A549 (cell line): ENCODE measurements around the gene IRAK3. TPM values are rescaled to one million over a fixed set of nuclear protein-coding genes. Genes with fewer than 3 reads are reported as not detected.

ENCODE experiments used
- ATAC-seq, 2 experiments: fragments of 200-7000 bp in 1 of 2; fragments of >200 bp in 1 of 2; cut with Nextera tagmentation in 1 of 2; cut with Tn5 transposase in 1 of 2; 3 replicates each; pipeline versions ENCODE4 v1.8.0 to v1.9.1; 2018 to 2020; ENCODE audit warnings: mild to moderate bottlenecking in 1 of 2, moderate library complexity in 1 of 2
- CTCF ChIA-PET: fragments of 300-600 bp; sonication (Branson Sonifier 250); formaldehyde crosslinking; extraction: SDS; loops from one replicate; lab custom pipeline; 2021; ENCODE audit warnings: antibody characterized with exemption, inconsistent platforms; lab: Yijun Ruan, JAX
- POLR2A ChIA-PET: fragments of 350-600 bp; formaldehyde crosslinking; extraction: SDS; loops from one replicate; lab custom pipeline; 2021; ENCODE audit warnings: antibody characterized with exemption, inconsistent platforms; lab: Yijun Ruan, JAX
- DNase-seq, 2 experiments: peaks; one replicate each; pipeline versions ENCODE4 v3.0.0 to v3.0.0-alpha.2; 2011 to 2016; ENCODE audit warnings: low read depth in 1 of 2, low spot score in 1 of 2
- FAIRE-seq: peaks from 2 replicates; lab custom pipeline; 2011; peaks lifted over from hg19 to GRCh38; lab: Jason Lieb, UNC
- H3K27ac ChIP-seq, 2 experiments: fragments of >200 bp; sonication (Bioruptor Twin); formaldehyde crosslinking; 3 replicates each; pipeline ENCODE4 v1.5.1; 2016 to 2017
- H3K4me1 ChIP-seq: fragments of >200 bp; sonication (Bioruptor Twin); formaldehyde crosslinking; 3 replicates; pipeline ENCODE4 v1.6.1; 2016
- H3K4me2 ChIP-seq: fragments of >200 bp; sonication (Bioruptor Twin); formaldehyde crosslinking; 3 replicates; pipeline ENCODE4 v1.6.1; 2016
- H3K4me3 ChIP-seq: fragments of >200 bp; sonication (Bioruptor Twin); formaldehyde crosslinking; 3 replicates; pipeline ENCODE4 v1.5.1; 2016
- H3K9me3 ChIP-seq: fragments of >200 bp; sonication (Bioruptor Twin); formaldehyde crosslinking; 3 replicates; pipeline ENCODE4 v1.6.1; 2016
- CBX2 ChIP-seq: fragments of 200-600 bp; sonication (generic); IDR thresholded peaks from 2 replicates; pipeline ENCODE4 v1.6.1; 2016; ENCODE audit warnings: low read depth, mild to moderate bottlenecking, borderline replicate concordance
- CHD2 ChIP-seq: fragments of 150-350 bp; IDR thresholded peaks from 2 replicates; pipeline ENCODE4 v1.6.1; 2014; ENCODE audit warnings: low read length; ENCODE audit not compliant: partially characterized antibody
- CHD4 ChIP-seq: fragments of 200-600 bp; sonication (generic); IDR thresholded peaks from 2 replicates; pipeline ENCODE4 v1.6.1; 2016; ENCODE audit warnings: antibody characterized with exemption, mild to moderate bottlenecking, borderline replicate concordance
- EP300 ChIP-seq, 2 experiments: fragments of >200 bp; sonication (Bioruptor Twin); formaldehyde crosslinking; IDR thresholded peaks; 2 replicates in 1 of 2; 3 replicates in 1 of 2; pipeline ENCODE4 v1.6.1; 2016 to 2017
- GATA3 ChIP-seq: IDR thresholded peaks from 2 replicates; pipeline ENCODE4 v1.6.1; 2012; ENCODE audit warnings: borderline replicate concordance
- HDAC2 ChIP-seq: fragments of 200-600 bp; sonication (generic); IDR thresholded peaks from 2 replicates; pipeline ENCODE4 v1.6.1; 2016
- HES2 ChIP-seq: fragments of >200 bp; sonication (Bioruptor Twin); formaldehyde crosslinking; IDR thresholded peaks from 2 replicates; pipeline ENCODE4 v1.6.1; 2016
- HEYL ChIP-seq: fragments of 250-450 bp; sonication (Bioruptor Pico); IDR thresholded peaks from 2 replicates; pipeline ENCODE4 v1.8.0; 2021; ENCODE audit warnings: mild to moderate bottlenecking, moderate library complexity
- JUN ChIP-seq, 2 experiments: fragments of >200 bp; sonication (Bioruptor Twin); formaldehyde crosslinking; IDR thresholded peaks; 2 replicates in 1 of 2; 3 replicates in 1 of 2; pipeline ENCODE4 v1.6.1; 2016 to 2017
- JUNB ChIP-seq: fragments of >200 bp; sonication (Bioruptor Twin); formaldehyde crosslinking; IDR thresholded peaks from 2 replicates; pipeline ENCODE4 v1.6.1; 2016
- KDM1A ChIP-seq: fragments of 200-600 bp; sonication (generic); IDR thresholded peaks from 2 replicates; pipeline ENCODE4 v1.6.1; 2016; ENCODE audit warnings: low read depth, mild to moderate bottlenecking
- KDM5A ChIP-seq: fragments of 200-600 bp; sonication (generic); IDR thresholded peaks from 2 replicates; pipeline ENCODE4 v1.6.1; 2016; ENCODE audit warnings: antibody characterized with exemption, mild to moderate bottlenecking
- MAFK ChIP-seq: fragments of 450-650 bp; IDR thresholded peaks from 2 replicates; pipeline ENCODE4 v1.6.1; 2014; ENCODE audit not compliant: partially characterized antibody
- MAZ ChIP-seq: fragments of 150-350 bp; IDR thresholded peaks from 2 replicates; pipeline ENCODE4 v1.6.1; 2014; ENCODE audit warnings: antibody characterized with exemption, low read depth, low read length, borderline replicate concordance
- NFE2L2 ChIP-seq: fragments of 150-350 bp; conservative IDR thresholded peaks from 2 replicates; pipeline ENCODE4 v1.6.1; 2014; ENCODE audit warnings: low read length
- NR3C1 ChIP-seq: fragments of >200 bp; sonication (Bioruptor Twin); formaldehyde crosslinking; IDR thresholded peaks from 3 replicates; pipeline ENCODE4 v1.6.1; 2017
- PBX3 ChIP-seq: IDR thresholded peaks from 2 replicates; pipeline ENCODE4 v1.6.1; 2012
- RCOR1 ChIP-seq: fragments of 150-350 bp; IDR thresholded peaks from 2 replicates; pipeline ENCODE4 v1.6.1; 2014; ENCODE audit warnings: antibody characterized with exemption, low read length, low read depth
- RFX5 ChIP-seq: fragments of 450-650 bp; IDR thresholded peaks from 2 replicates; pipeline ENCODE4 v1.7.1; 2014; ENCODE audit warnings: antibody characterized with exemption, mild to moderate bottlenecking, moderate library complexity
- RNF2 ChIP-seq: fragments of 200-600 bp; sonication (generic); IDR thresholded peaks from 2 replicates; pipeline ENCODE4 v1.6.1; 2016; ENCODE audit warnings: low read depth, mild to moderate bottlenecking, antibody characterized with exemption, moderate library complexity, borderline replicate concordance
- SREBF2 ChIP-seq: fragments of 450-650 bp; IDR thresholded peaks from 2 replicates; pipeline ENCODE4 v1.6.1; 2014; ENCODE audit warnings: mild to moderate bottlenecking, moderate library complexity
- TFCP2L1 ChIP-seq: fragments of 250-450 bp; sonication (Bioruptor Pico); IDR thresholded peaks from 2 replicates; pipeline ENCODE4 v1.5.0; 2021; ENCODE audit warnings: mild to moderate bottlenecking
- ZSCAN20 ChIP-seq: fragments of 250-450 bp; sonication (Bioruptor Pico); IDR thresholded peaks from 2 replicates; pipeline ENCODE4 v1.8.0; 2022; ENCODE audit warnings: mild to moderate bottlenecking, moderate library complexity
- WGBS: methylation state at CpG from one replicate; pipeline ENCODE4 v1.1.6; 2017; ENCODE audit errors: missing lambda C conversion rate; 5-methylcytosine and 5-hydroxymethylcytosine counted together
- polyA plus RNA-seq, 4 experiments: library from polyadenylated mRNA; depleted of rRNA in 3 of 4; stranded (reverse); fragments of >200 nt; fragmentation: RNase III in 1 of 4; extraction: RNeasy Plus Mini Kit Qiagen cat#74134 plus additional on column Dnase treatment in 1 of 4; gene quantifications; 2 replicates in 3 of 4; 3 replicates in 1 of 4; pipeline ENCODE4 v1.2.3, GENCODE V29; 2011 to 2017
- TF ChIP-seq, protein P1 (sequence below): fragments of 250-450 bp; sonication (Bioruptor Pico); IDR thresholded peaks from 2 replicates; pipeline ENCODE4 v1.5.0; 2020; ENCODE audit warnings: low read depth, mild to moderate bottlenecking, moderate library complexity
- TF ChIP-seq, protein P2 (sequence below): fragments of >200 bp; sonication (Bioruptor Twin); formaldehyde crosslinking; IDR thresholded peaks from 3 replicates; pipeline ENCODE4 v1.5.1; 2016

IRAK3 gene
- polyA plus RNA-seq, 2 of the 4 experiments (the other 2 are of a cell fraction) = 0.06 to 0.25 TPM

GRCh38 chr12:66197495-66197921, 8.5 kb downstream of the IRAK3 start:
- no peak for FAIRE-seq
- WGBS = 76% methylated on average over 3 of the region's 3 CpGs

GRCh38 chr12:66199141-66199540, 10.1 kb downstream of the IRAK3 start:
- Histone ChIP-seq H3K4me2 (no peak overlapping the region), H3K9me3 (0 out of 3 replicates have a peak, but pooled peaks cover 6% of the 10 kb centered on the region), H3K4me1 (no peaks in the 10 kb centered on the region), H3K27ac (no peak overlapping the region), H3K4me3 (no peak overlapping the region)
- DNase-seq (no peak), FAIRE-seq (no peak), ATAC-seq (no peak)
- ChIA-PET CTCF (interaction anchor here (0.6 to 1.2 kb wide), 3 partner anchors 9 to 828 kb away, joined by 3 to 4 read pairs (median 3); partner anchors contain the start of gene TMBIM4), POLR2A (interaction anchor here (1.2 kb wide), 1 partner anchor 30 kb away, joined by 3 read pairs; the partner anchor contains the start of gene TMBIM4)
- no peak for TF ChIP-seq RNF2
- no peak for TF ChIP-seq TFCP2L1
- no peak for TF ChIP-seq KDM1A
- WGBS = 23% methylated on average over 3 of the region's 3 CpGs

More at GRCh38 chr12:66197495-66197921, 8.5 kb downstream of the IRAK3 start:
- ATAC-seq = no peak
- H3K4me1 ChIP-seq = no peaks in the 10 kb centered on the region
- CTCF ChIA-PET = interaction anchor here (0.7 to 1.8 kb wide), 2 partner anchors 21 to 1628 kb away, joined by 4 to 6 read pairs; no protein-coding TSS in a partner anchor
- H3K9me3 ChIP-seq = 0 out of 3 replicates have a peak, but pooled peaks cover 6% of the 10 kb centered on the region
- H3K4me2 ChIP-seq = no peak overlapping the region
- no peak overlapping the region for H3K27ac ChIP-seq
- TF ChIP-seq HDAC2 (no peak), MAFK (no peak), HEYL (no peak), CHD4 (no peak), NR3C1 (no peak), SREBF2 (no peak), TFCP2L1 (no peak), GATA3 (no peak), KDM5A (no peak), RFX5 (no peak), CHD2 (no peak)
- TF ChIP-seq, protein P1, sequence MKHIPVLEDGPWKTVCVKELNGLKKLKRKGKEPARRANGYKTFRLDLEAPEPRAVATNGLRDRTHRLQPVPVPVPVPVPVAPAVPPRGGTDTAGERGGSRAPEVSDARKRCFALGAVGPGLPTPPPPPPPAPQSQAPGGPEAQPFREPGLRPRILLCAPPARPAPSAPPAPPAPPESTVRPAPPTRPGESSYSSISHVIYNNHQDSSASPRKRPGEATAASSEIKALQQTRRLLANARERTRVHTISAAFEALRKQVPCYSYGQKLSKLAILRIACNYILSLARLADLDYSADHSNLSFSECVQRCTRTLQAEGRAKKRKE = no peak
- no peak for DNase-seq
- POLR2A ChIA-PET = interaction anchor here (1.0 kb wide), 1 partner anchor 28 kb away, joined by 4 read pairs; the partner anchor contains the start of gene TMBIM4
- no peak overlapping the region for H3K4me3 ChIP-seq

DNA sequence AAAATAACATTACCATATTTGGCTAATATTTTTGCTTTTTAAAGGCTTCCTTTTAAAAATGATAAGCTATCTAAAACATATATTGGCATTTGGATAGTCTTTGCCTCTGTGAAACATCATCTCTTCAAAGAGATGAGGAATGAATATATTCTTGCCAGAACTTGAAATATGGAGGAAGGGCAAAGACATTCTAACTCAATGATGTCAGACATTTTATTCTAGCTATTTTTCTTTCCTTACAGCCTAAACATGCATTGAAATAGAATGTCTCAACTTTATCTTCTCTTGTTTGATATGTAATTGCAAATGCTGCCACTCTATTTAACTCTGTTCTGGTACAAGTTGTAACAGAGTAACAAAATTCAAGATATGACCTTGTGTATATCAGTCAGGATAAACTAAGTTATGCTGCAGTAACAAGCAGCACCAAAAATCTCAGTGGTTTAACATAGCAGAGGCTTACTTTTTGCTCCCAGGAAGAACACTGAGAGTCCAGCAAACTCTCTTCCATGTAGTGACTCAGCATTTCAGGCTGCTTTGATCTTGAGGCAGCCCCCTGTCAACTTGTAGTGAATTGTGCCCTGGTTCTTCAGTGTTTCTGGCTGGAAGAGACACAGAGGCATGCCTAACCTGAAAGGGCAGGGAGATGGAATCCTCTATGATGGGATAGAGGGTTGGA, 11.0 kb downstream of the IRAK3 start:
- CTCF ChIA-PET = interaction anchor here (0.9 to 1.2 kb wide), 2 partner anchors 9 to 31 kb away, joined by 3 to 4 read pairs; partner anchors contain the start of gene TMBIM4
- no peak for DNase-seq

GRCh38 chr12:66203820-66204219, 14.8 kb downstream of the IRAK3 start:
- no peak for TF ChIP-seq HDAC2
- TF ChIP-seq JUNB = no peak
- no peak for TF ChIP-seq EP300 (IDR thresholded peaks at IDR 0.05)
- no peak for TF ChIP-seq KDM5A
- TF ChIP-seq, protein P2, sequence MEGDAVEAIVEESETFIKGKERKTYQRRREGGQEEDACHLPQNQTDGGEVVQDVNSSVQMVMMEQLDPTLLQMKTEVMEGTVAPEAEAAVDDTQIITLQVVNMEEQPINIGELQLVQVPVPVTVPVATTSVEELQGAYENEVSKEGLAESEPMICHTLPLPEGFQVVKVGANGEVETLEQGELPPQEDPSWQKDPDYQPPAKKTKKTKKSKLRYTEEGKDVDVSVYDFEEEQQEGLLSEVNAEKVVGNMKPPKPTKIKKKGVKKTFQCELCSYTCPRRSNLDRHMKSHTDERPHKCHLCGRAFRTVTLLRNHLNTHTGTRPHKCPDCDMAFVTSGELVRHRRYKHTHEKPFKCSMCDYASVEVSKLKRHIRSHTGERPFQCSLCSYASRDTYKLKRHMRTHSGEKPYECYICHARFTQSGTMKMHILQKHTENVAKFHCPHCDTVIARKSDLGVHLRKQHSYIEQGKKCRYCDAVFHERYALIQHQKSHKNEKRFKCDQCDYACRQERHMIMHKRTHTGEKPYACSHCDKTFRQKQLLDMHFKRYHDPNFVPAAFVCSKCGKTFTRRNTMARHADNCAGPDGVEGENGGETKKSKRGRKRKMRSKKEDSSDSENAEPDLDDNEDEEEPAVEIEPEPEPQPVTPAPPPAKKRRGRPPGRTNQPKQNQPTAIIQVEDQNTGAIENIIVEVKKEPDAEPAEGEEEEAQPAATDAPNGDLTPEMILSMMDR = no peak
- no peak for TF ChIP-seq RCOR1
- no peak for TF ChIP-seq MAZ
- TF ChIP-seq HES2 = no peak
- no peak for TF ChIP-seq HEYL
- TF ChIP-seq CHD4 = no peak
- TF ChIP-seq PBX3 = no peak
- no peak for TF ChIP-seq CHD2
- no peak for TF ChIP-seq CBX2
- TF ChIP-seq JUN (IDR thresholded peaks at IDR 0.05) = no peak
- no peak for TF ChIP-seq SREBF2
- FAIRE-seq (no peak), ATAC-seq (no peak), DNase-seq (no peak)
- WGBS = 23% methylated on average over 4 of the region's 4 CpGs
- H3K27ac ChIP-seq = no peak overlapping the region
- H3K4me1 ChIP-seq = no peaks in the 10 kb centered on the region
- H3K9me3 ChIP-seq = 0 out of 3 replicates have a peak, but pooled peaks cover 6% of the 10 kb centered on the region
- ChIA-PET CTCF (interaction anchor here (0.6 kb wide), 1 partner anchor 1056 kb away, joined by 3 read pairs; no protein-coding TSS in a partner anchor), POLR2A (no interaction called here)
- H3K4me2 ChIP-seq = no peak overlapping the region
- H3K4me3 ChIP-seq = no peak overlapping the region

More for the DNA sequence above, 11.0 kb downstream of the IRAK3 start:
- Histone ChIP-seq H3K9me3 (0 out of 3 replicates have a peak, but pooled peaks cover 6% of the 10 kb centered on the region), H3K4me1 (no peaks in the 10 kb centered on the region), H3K4me3 (no peak overlapping the region), H3K27ac (no peak overlapping the region), H3K4me2 (no peak overlapping the region)
- TF ChIP-seq NFE2L2 (0 out of 2 replicates have a peak, but pooled peaks have one; percentile 11), ZSCAN20 (CRISPR knock-in tag) (no peak), MAFK (peak; percentile 74)
- ATAC-seq (no peak), FAIRE-seq (no peak)
- POLR2A ChIA-PET = interaction anchor here (1.2 kb wide), 1 partner anchor 31 kb away, joined by 3 read pairs; the partner anchor contains the start of gene TMBIM4
